Measurements from ENCODE around the gene NOXO1.
"Not testable (repeated sequence)": the region's sequence is repeated elsewhere in the genome, so short reads cannot be mapped to it uniquely, and the experiment has no call there.

Gene NOXO1

DNA sequence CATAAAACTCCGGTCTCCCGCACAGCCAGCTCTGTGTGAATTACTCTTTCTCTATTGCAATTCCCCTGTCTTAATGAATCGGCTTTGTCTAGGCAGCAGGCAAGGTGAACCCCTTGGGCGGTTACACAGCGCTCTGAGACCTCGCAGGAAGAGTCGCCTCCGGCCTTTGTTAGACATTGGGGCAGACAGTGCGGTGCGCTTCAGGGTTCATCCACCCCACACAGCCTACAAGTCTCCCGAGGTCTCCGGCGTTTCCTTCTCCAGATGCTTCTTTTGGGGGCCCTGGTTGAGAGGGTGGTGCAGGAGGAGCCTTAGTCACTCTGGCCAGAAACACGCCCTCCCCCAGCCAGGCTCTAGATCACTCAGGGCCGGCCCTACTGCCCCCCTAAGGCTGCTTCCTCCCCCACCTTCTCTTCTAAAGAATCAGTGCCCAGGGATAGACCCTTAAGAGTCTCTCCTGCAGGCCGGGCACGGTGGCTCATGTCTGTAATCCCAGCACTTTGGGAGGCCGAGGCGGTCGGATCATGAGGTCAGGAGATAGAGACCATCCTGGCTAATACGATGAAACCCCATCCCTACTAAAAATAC is 36.6 kb downstream of the NOXO1 start:
- no peak for DNase-seq (ENCODE audit: insufficient read length, low spot score)
- FAIRE-seq: no peak

GRCh38 chr16:1942810-1943726 is 38.2 kb downstream of the NOXO1 start, which contains the start of gene MSRB1:
TSS of gene MSRB1 (minus strand) at chr16:1943199. CDS start at chr16:1943156, 43 bp downstream.
- FAIRE-seq: peak; percentile 98

GRCh38 chr16:1942047-1942809 is 39.0 kb downstream of the NOXO1 start:
- no peak for FAIRE-seq
- DNase-seq (ENCODE audit: insufficient read length, low spot score): no peak

More at GRCh38 chr16:1942810-1943726, 38.2 kb downstream of the NOXO1 start, which contains the start of gene MSRB1:
- peak; percentile 98 for DNase-seq (ENCODE audit: insufficient read length, low spot score)

DNA sequence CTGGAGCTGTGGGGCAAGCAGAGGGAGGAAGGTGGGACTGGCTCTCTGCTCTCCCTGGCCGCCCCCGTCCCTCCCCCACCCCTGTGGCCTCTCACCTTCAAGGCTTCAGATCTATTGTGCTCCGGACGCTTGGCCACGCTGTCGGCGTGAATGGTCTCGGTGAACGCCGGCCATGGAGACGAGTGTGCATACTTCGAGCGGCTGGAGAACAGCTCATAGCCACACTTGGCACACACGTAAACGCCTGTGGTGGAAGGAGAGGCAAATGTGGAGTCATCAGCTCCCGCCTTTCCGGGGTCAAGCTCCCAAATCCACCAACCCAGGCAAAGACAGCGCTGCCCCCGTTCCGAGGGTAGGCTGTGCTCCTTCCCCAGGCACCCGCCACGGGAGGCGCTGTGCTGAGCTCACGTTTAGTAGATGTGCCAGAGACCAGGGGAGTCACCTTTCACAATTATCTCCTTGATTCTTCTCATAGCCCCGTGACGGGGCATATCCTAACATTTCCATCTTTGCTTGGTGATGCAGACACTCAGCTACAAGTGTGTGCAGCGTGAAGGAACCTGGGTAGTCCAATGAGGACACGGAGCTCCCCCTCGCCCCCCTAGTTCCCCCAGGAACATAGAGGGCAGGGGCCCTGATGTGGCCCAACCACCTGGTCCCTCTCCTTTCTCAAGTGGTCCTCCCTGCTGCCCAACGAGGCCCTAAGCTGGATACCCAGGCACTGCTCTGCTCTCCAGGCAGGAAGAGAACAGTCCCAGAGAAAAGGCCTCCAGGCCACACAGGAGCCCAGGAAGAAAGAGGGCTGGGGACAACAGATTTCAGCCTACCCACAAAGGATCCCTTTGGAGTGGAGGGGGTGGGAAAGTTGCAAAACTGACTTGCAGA is 39.9 kb downstream of the NOXO1 start:
- FAIRE-seq (no peak), DNase-seq (ENCODE audit: insufficient read length, low spot score) (no peak)

DNA sequence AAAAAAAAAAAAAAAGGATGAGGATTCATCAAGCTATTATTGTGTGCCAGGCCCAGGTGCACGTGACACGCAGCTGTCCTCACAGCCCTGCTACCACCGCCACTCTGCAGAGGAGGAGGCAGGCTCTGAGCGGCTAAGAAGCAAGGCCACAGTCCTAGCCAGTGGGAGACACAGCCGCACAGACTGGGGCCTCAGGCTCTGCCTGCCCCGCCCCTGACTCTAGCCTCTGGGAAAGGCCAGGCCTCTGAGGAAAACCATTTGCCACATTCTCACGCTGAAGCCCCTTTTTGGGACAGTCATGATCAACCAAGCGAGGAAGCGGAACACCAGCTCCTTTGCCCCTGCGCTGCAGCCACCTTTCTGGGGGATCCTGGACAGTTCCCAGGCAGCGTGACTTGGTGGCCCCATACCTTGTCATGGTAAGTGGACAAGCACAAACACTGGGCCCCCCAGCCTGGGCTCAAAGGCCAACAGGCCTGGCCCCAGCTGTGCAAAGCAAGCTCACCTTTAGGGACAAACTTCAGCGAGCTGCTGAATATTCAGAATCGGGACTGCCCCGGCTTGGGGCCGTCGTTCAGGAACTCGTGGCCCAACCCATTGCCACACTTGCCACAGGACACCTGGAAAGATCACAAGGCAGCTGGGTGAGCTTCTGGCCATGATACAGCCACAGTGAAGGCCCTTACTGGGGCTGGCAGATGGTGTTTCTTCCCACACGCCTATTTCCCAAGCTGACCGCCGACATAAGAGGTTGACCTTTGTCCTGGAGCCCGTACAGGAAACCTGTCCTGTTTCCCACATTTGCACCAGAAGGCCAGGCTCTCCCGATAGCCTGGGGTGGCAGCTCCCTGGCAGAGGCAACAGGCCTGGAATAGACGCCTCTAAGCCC is 40.8 kb downstream of the NOXO1 start:
- DNase-seq (ENCODE audit: insufficient read length, low spot score) (no peak), FAIRE-seq (no peak)

GRCh38 chr16:1939833-1940232 is 41.4 kb downstream of the NOXO1 start:
- not testable (repeated sequence) for DNase-seq (ENCODE audit: insufficient read length, low spot score); FAIRE-seq

- DNase-seq (ENCODE audit: insufficient read length, low spot score) (no peak), FAIRE-seq (no peak)
Measured at GRCh38 chr16:1938910-1939309, 42.4 kb downstream of the NOXO1 start.

DNA sequence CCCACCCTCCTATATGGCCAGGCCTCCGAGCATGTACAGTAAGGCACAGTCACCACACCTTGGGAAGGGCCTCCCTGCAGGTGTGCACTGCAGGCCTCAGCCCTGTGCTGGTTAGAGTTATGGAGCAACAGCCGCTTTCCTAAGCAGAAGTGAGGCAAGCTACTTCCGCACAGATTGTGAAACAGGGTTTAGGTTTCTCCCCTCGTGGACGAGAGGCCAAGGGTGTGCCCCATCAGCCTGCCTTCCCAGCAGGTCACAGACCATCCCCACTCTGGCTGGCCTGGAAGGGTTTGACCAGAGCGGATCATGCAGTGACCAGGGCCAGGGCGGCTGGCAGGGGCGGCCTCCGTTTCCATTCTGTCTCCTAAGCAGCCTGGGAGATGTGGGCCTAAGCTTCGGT is 43.0 kb downstream of the NOXO1 start:
- no peak for DNase-seq (ENCODE audit: insufficient read length, low spot score)
- no peak for FAIRE-seq

DNA sequence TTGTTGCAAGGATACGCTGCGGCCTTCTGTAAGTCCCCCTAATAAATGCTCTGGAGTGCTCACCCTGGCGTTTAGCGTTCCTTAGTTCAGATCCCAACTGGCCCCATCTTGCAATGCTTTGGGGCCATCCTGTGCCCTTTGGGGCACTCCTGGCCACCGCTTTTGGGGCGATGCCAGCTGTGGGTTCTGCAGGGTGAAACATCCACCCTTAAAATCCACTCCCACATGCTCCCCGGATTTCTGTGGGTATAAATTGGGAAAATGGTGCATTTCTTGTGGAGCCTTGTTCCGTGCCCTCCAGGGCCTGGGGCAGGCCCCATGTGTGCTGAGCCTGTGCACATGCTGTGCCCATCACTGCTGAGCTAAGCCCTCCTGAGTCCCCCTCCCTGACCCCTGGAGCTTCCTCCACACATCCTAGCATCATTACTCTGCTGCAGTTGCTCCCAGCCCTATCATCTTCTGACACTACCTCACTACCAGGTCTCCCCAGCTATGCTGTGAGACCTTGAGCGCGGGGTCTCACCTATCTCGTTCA is 44.3 kb downstream of the NOXO1 start:
- no peak for DNase-seq (ENCODE audit: insufficient read length, low spot score)
- FAIRE-seq: no peak

GRCh38 chr16:1933097-1933661 is 48.1 kb downstream of the NOXO1 start:
- FAIRE-seq (no peak), DNase-seq (ENCODE audit: insufficient read length, low spot score) (no peak)

- DNase-seq (ENCODE audit: insufficient read length, low spot score) (no peak), FAIRE-seq (no peak)
Measured at GRCh38 chr16:1932050-1933028, 48.9 kb downstream of the NOXO1 start.

DNA sequence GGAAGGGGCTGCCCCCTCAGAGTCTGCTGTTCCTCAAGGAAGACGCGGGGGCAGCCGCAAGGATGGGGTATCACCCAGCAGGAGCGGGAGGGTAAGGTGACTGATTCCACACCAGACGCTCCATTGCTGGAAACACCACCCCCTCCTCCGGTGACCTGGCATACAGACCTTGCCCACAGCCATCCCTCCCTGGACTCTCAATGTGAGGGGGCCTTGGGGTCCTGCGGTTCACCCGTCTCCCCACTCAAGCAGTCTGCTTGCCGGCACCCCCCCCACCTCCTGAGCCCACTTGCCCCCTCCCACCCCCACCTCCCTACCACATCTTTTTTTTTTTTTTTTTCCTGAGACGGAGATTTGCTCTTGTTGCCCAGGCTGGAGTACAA is 50.9 kb downstream of the NOXO1 start:
- FAIRE-seq (no peak), DNase-seq (ENCODE audit: insufficient read length, low spot score) (no peak)

DNA sequence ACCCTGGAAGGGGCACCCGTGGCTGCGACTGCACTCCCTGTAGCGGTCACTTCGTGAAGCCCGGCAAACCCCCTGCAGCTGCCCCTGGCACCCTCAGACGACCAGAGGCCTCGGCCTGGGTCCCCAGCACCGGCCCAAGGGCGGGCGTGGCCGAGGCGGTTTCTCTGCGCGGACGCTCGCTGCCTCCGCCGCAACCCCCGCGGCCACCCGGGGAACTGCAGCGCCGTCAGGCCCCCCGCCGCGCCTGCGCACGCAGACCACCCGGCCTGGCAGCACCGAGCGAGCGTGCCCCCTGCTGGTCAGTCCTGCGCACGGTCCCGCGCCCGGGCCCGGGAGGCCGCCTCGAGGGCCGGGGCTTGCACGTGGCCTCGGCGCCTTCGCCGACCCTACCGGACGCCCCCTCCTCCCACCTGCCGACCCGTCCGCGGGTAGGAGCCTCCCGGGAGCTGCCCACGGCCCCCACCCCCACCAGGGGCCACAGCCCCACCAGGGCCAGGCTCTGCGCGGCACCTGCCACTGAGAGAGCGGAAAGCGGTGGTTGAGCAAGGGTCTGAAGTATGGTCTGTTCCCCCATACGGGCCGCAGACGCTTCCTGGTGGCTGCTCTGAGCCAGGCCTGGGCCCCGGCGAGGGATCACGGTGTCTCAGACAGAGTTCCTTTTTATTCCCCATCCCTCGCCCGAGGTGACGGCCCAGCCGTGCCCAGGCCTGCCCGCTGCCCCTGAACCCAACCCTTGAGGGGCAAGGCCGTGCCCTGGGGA is 51.5 kb downstream of the NOXO1 start:
- peak; percentile 97 for DNase-seq (ENCODE audit: insufficient read length, low spot score)
- FAIRE-seq: peak; percentile 95

- no peak for FAIRE-seq
- peak; percentile 67 for DNase-seq (ENCODE audit: insufficient read length, low spot score)
Measured at GRCh38 chr16:1929105-1929504, 52.2 kb downstream of the NOXO1 start.
